Activated naive CD4-positive, alpha-beta T cell treated with anti-CD3 and anti-CD28 coated beads for 36 hours (primary cell): ENCODE results near the gene SDK1. TPM values are rescaled to one million over a fixed set of nuclear protein-coding genes. Genes with fewer than 3 reads are reported as not detected.

ENCODE experiments used
- CTCF ChIA-PET: fragments of 350-600 bp; sonication (Branson Sonifier 250); formaldehyde crosslinking; loops from one replicate; lab custom pipeline; 2021; ENCODE audit warnings: antibody characterized with exemption; lab: Charles Lee
- DNase-seq: peaks from one replicate; pipeline ENCODE4 v3.0.0-alpha.2; 2020
- H3K27ac Mint-ChIP-seq: one replicate; pipeline ENCODE4 v1.8.0; 2021; ENCODE audit warnings: mild to moderate bottlenecking, mixed read lengths
- H3K27me3 Mint-ChIP-seq: one replicate; pipeline ENCODE4 v1.8.0; 2021; ENCODE audit warnings: low read depth, mixed read lengths
- H3K36me3 Mint-ChIP-seq: one replicate; pipeline ENCODE4 v1.8.0; 2021; ENCODE audit warnings: low read depth, mixed read lengths
- H3K4me1 Mint-ChIP-seq: one replicate; pipeline ENCODE4 v1.8.0; 2021; ENCODE audit warnings: low read depth, mixed read lengths
- H3K4me3 Mint-ChIP-seq: one replicate; pipeline ENCODE4 v1.8.0; 2021; ENCODE audit warnings: mild to moderate bottlenecking, moderate library complexity, mixed read lengths
- H3K9me3 Mint-ChIP-seq: one replicate; pipeline ENCODE4 v1.8.0; 2021; ENCODE audit warnings: mixed read lengths
- intact Hi-C: fragments of 100-400 bp; cut with micrococcal nuclease; formaldehyde crosslinking; loops from one replicate; pipeline ENCODE4 v1.15.1; 2023
- total RNA-seq, 2 experiments: library from RNA; stranded (reverse); gene quantifications; one replicate each; pipeline ENCODE4 v1.2.3, GENCODE V29; 2021

Gene SDK1
- total RNA-seq, 2 experiments from 2014 or later, result 1.3 to 2.0 TPM

- intact Hi-C loops, result no loop called here
- CTCF ChIA-PET, result no interaction called here
- DNase-seq, result no peak
- Mint-ChIP-seq H3K27me3 (no peaks in the 10 kb centered on the region), H3K36me3 (no peaks in the 10 kb centered on the region), H3K9me3 (no peaks in the 10 kb centered on the region), H3K27ac (no peak overlapping the region), H3K4me3 (no peak overlapping the region), H3K4me1 (no peaks in the 10 kb centered on the region)
Observed at GRCh38 chr7:4030346-4030950, 729.4 kb downstream of the SDK1 start.

GRCh38 chr7:4033996-4034395 lies 732.9 kb downstream of the SDK1 start:
- Mint-ChIP-seq H3K4me1 (no peaks in the 10 kb centered on the region), H3K27me3 (no peaks in the 10 kb centered on the region), H3K4me3 (no peak overlapping the region), H3K36me3 (no peaks in the 10 kb centered on the region), H3K9me3 (no peaks in the 10 kb centered on the region), H3K27ac (no peak overlapping the region)
- no peak for DNase-seq
- CTCF ChIA-PET, result no interaction called here
- intact Hi-C loops, result no loop called here

GRCh38 chr7:4037308-4037707 lies 736.3 kb downstream of the SDK1 start:
- CTCF ChIA-PET, result no interaction called here
- DNase-seq, result no peak
- no peaks in the 10 kb centered on the region for H3K27me3 Mint-ChIP-seq
- H3K27ac Mint-ChIP-seq, result no peak overlapping the region
- intact Hi-C loops, result no loop called here
- no peaks in the 10 kb centered on the region for H3K9me3 Mint-ChIP-seq
- H3K4me3 Mint-ChIP-seq, result no peak overlapping the region
- no peaks in the 10 kb centered on the region for H3K36me3 Mint-ChIP-seq
- no peaks in the 10 kb centered on the region for H3K4me1 Mint-ChIP-seq

GRCh38 chr7:4037877-4038276 lies 736.8 kb downstream of the SDK1 start:
- Mint-ChIP-seq H3K27ac (no peak overlapping the region), H3K27me3 (no peaks in the 10 kb centered on the region), H3K9me3 (no peaks in the 10 kb centered on the region), H3K36me3 (no peaks in the 10 kb centered on the region), H3K4me3 (no peak overlapping the region), H3K4me1 (no peaks in the 10 kb centered on the region)
- CTCF ChIA-PET, result no interaction called here
- DNase-seq, result no peak
- intact Hi-C loops, result no loop called here

GRCh38 chr7:4040109-4040928 lies 739.3 kb downstream of the SDK1 start:
- DNase-seq, result no peak
- CTCF ChIA-PET, result no interaction called here
- Mint-ChIP-seq H3K9me3 (no peaks in the 10 kb centered on the region), H3K4me3 (no peak overlapping the region), H3K4me1 (no peaks in the 10 kb centered on the region), H3K27ac (no peak overlapping the region), H3K36me3 (no peaks in the 10 kb centered on the region), H3K27me3 (no peaks in the 10 kb centered on the region)
- intact Hi-C loops, result no loop called here

- H3K36me3 Mint-ChIP-seq, result no peaks in the 10 kb centered on the region
- CTCF ChIA-PET, result no interaction called here
- H3K4me3 Mint-ChIP-seq, result no peak overlapping the region
- no peaks in the 10 kb centered on the region for H3K9me3 Mint-ChIP-seq
- no peak overlapping the region for H3K27ac Mint-ChIP-seq
- intact Hi-C loops, result no loop called here
- H3K4me1 Mint-ChIP-seq, result no peaks in the 10 kb centered on the region
- no peak for DNase-seq
- H3K27me3 Mint-ChIP-seq, result no peaks in the 10 kb centered on the region
Observed at GRCh38 chr7:4042402-4043045, 741.5 kb downstream of the SDK1 start.

GRCh38 chr7:4043988-4044387 lies 742.9 kb downstream of the SDK1 start:
- CTCF ChIA-PET, result no interaction called here
- no peak for DNase-seq
- no peak overlapping the region for H3K27ac Mint-ChIP-seq
- no peak overlapping the region for H3K4me3 Mint-ChIP-seq
- H3K4me1 Mint-ChIP-seq, result no peaks in the 10 kb centered on the region
- H3K9me3 Mint-ChIP-seq, result no peaks in the 10 kb centered on the region
- no peaks in the 10 kb centered on the region for H3K27me3 Mint-ChIP-seq
- intact Hi-C loops, result no loop called here
- no peaks in the 10 kb centered on the region for H3K36me3 Mint-ChIP-seq

GRCh38 chr7:4045450-4045849 lies 744.4 kb downstream of the SDK1 start:
- Mint-ChIP-seq H3K27me3 (no peaks in the 10 kb centered on the region), H3K36me3 (no peaks in the 10 kb centered on the region), H3K27ac (no peak overlapping the region), H3K9me3 (no peaks in the 10 kb centered on the region), H3K4me3 (no peak overlapping the region), H3K4me1 (no peaks in the 10 kb centered on the region)
- CTCF ChIA-PET, result no interaction called here
- no peak for DNase-seq
- intact Hi-C loops, result no loop called here

GRCh38 chr7:4045975-4046374 lies 744.9 kb downstream of the SDK1 start:
- no peaks in the 10 kb centered on the region for H3K36me3 Mint-ChIP-seq
- CTCF ChIA-PET, result no interaction called here

GRCh38 chr7:4048336-4048735 lies 747.3 kb downstream of the SDK1 start:
- intact Hi-C loops, result no loop called here
- Mint-ChIP-seq H3K36me3 (no peaks in the 10 kb centered on the region), H3K27ac (no peak overlapping the region), H3K27me3 (no peaks in the 10 kb centered on the region), H3K4me3 (no peak overlapping the region), H3K9me3 (no peaks in the 10 kb centered on the region), H3K4me1 (no peaks in the 10 kb centered on the region)
- no peak for DNase-seq
- CTCF ChIA-PET, result no interaction called here

More at GRCh38 chr7:4045975-4046374, 744.9 kb downstream of the SDK1 start:
- Mint-ChIP-seq H3K27ac (no peak overlapping the region), H3K4me3 (no peak overlapping the region), H3K27me3 (no peaks in the 10 kb centered on the region), H3K9me3 (no peaks in the 10 kb centered on the region), H3K4me1 (no peaks in the 10 kb centered on the region)
- DNase-seq, result no peak
- intact Hi-C loops, result no loop called here

GRCh38 chr7:4049202-4049601 lies 748.1 kb downstream of the SDK1 start:
- H3K4me3 Mint-ChIP-seq, result no peak overlapping the region
- H3K36me3 Mint-ChIP-seq, result no peaks in the 10 kb centered on the region
- no peak overlapping the region for H3K27ac Mint-ChIP-seq
- CTCF ChIA-PET, result no interaction called here
- intact Hi-C loops, result no loop called here
- H3K9me3 Mint-ChIP-seq, result no peaks in the 10 kb centered on the region
- no peak for DNase-seq
- no peaks in the 10 kb centered on the region for H3K27me3 Mint-ChIP-seq
- H3K4me1 Mint-ChIP-seq, result no peaks in the 10 kb centered on the region

- Mint-ChIP-seq H3K4me1 (no peaks in the 10 kb centered on the region), H3K4me3 (no peak overlapping the region), H3K9me3 (no peaks in the 10 kb centered on the region), H3K27me3 (no peaks in the 10 kb centered on the region), H3K36me3 (no peaks in the 10 kb centered on the region), H3K27ac (no peak overlapping the region)
- intact Hi-C loops, result no loop called here
- CTCF ChIA-PET, result no interaction called here
- DNase-seq, result no peak
Observed at GRCh38 chr7:4050126-4050660, 749.1 kb downstream of the SDK1 start.
